HG02763 (cell line): Measurements from ENCODE around the gene TNNI3.
A peak's percentile ranks its signal among the peaks of the same experiment; 100 is the strongest.
"Not testable (repeated sequence)": the region's sequence is repeated elsewhere in the genome, so short reads cannot be mapped to it uniquely, and the experiment has no call there.

Experiments used
- ATAC-seq: cut with Tn5 transposase; IDR thresholded peaks from one replicate; pipeline ENCODE4 v1.9.1; 2021; ENCODE audit warnings: mild to moderate bottlenecking, moderate library complexity; ENCODE audit not compliant: unreplicated experiment

The TNNI3 gene

GRCh38 chr19:55173186-55173713, 15.7 kb upstream of the TNNI3 start:
- ATAC-seq, result no peak

- no peak for ATAC-seq
Measured at GRCh38 chr19:55172741-55173140, 15.2 kb upstream of the TNNI3 start.

- ATAC-seq, result not testable (repeated sequence)
Measured at GRCh38 chr19:55172318-55172717, 14.8 kb upstream of the TNNI3 start.

GRCh38 chr19:55171440-55171839, 13.9 kb upstream of the TNNI3 start:
- no peak for ATAC-seq

- ATAC-seq, result no peak
Measured at GRCh38 chr19:55169136-55169535, 11.6 kb upstream of the TNNI3 start.

GRCh38 chr19:55166530-55167268, 9.2 kb upstream of the TNNI3 start, which contains the start of gene DNAAF3:
TSS of gene DNAAF3 (minus strand) at chr19:55166613. CDS start at chr19:55166413, 200 bp downstream.
- ATAC-seq, result peak; percentile 82

- ATAC-seq, result peak; percentile 5
Measured at GRCh38 chr19:55165952-55166529, 8.5 kb upstream of the TNNI3 start.

- ATAC-seq, result no peak
Measured at GRCh38 chr19:55161571-55162322, 4.2 kb upstream of the TNNI3 start.

- ATAC-seq, result no peak
Measured at GRCh38 chr19:55160986-55161365, 3.4 kb upstream of the TNNI3 start.

GRCh38 chr19:55160128-55160985, 2.8 kb upstream of the TNNI3 start:
- no peak for ATAC-seq

GRCh38 chr19:55158848-55159749, 1.6 kb upstream of the TNNI3 start:
- no peak for ATAC-seq

GRCh38 chr19:55158423-55158822, 891 bp upstream of the TNNI3 start:
- ATAC-seq, result no peak

GRCh38 chr19:55156202-55157063, 1.1 kb downstream of the TNNI3 start:
- ATAC-seq, result no peak

GRCh38 chr19:55155784-55156183, 1.7 kb downstream of the TNNI3 start:
- not testable (repeated sequence) for ATAC-seq

GRCh38 chr19:55153652-55154264, 3.8 kb downstream of the TNNI3 start:
- ATAC-seq, result no peak

GRCh38 chr19:55152017-55152416, 5.5 kb downstream of the TNNI3 start:
- ATAC-seq, result no peak

- no peak for ATAC-seq
Measured at GRCh38 chr19:55149078-55150003, 8.2 kb downstream of the TNNI3 start, which contains the start of gene TNNT1. TSS of gene TNNT1 (minus strand) at chr19:55149206. CDS start at chr19:55147157, 2,049 bp downstream.
